ENCODE results near the gene SLC25A27.

GRCh38 chr6:46655803-46656202, 3.0 kb downstream of the SLC25A27 start:
- TF ChIP-seq CTCF (IDR thresholded peaks at IDR 0.05) (no peak), POLR2A (IDR thresholded peaks at IDR 0.05) (no peak)
